GM21390 (cell line): ENCODE measurements around the gene LY9.

ENCODE experiments used
- ATAC-seq: cut with Tn5 transposase; IDR thresholded peaks from one replicate; pipeline ENCODE4 v1.9.1; 2021; ENCODE audit not compliant: unreplicated experiment

Gene LY9

DNA sequence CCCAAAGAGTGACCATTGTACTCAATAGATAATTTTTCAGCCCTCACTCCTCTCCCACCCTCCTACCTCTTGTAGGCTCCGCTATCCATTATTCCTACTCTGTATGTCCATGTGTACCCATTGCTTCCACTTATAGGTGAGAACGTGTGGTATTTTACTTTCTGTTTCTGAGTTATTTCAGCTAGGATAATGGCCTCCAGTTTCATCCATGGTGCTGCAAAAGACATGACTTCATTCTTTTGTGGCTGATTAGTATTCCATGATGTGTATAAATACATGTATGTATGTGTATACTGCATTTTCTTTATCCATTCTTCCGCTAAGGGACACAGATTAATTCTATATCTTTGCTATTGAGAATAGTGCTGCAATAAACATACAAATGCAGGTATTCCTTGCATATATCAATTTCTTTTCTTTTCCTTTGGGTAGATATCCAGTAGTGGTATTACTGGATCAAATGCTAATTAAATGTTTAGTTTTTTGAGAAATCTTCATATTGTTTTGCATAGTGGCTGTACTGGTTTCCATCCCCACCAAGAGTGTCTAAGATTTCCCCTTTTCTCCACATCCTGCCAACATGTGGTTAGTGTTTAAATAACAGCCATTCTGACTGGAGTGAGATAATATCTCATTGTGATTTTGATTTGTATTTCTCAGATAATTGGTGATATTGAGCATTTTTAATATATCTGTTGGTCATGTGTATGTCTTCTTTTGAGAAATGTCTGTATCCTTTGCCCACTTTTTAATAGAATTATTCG lies 4.9 kb downstream of the LY9 start:
- no peak for ATAC-seq

DNA sequence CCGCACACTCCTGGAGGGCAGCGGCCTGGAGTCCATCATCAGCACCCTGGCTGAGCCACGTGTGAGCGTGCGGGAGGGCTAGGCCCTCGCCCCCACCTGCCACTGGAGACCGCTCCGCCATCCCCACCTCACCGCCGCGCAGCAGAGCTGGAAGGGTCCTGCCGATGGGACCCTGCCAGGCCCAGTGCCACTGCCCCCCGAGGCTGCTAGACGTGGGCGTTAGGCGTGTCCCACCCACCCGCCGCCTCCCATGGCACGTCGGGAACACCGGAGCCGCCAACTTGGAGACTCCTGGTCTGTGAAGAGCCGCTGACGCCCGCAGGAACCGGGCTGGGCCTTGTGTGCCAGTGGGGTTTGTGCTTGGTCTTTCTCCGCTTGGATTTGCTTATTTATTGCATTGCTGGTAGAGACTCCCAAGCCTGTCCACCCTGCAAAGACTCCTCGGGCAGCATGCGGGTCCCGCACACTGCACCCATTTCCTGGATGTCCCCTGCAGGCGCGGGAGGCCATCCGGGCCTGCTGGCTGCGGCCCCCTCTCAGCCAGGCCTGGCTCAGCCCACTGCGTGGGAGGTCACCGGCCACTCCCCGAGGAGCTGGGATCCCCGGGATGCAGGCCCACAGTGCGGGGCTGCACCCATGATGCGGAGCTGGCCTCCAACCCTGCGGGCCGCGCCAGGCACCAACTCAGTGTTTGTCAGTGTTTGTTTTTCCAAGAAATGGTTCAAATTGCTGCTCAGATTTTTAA lies 6.0 kb downstream of the LY9 start:
- ATAC-seq: no peak

DNA sequence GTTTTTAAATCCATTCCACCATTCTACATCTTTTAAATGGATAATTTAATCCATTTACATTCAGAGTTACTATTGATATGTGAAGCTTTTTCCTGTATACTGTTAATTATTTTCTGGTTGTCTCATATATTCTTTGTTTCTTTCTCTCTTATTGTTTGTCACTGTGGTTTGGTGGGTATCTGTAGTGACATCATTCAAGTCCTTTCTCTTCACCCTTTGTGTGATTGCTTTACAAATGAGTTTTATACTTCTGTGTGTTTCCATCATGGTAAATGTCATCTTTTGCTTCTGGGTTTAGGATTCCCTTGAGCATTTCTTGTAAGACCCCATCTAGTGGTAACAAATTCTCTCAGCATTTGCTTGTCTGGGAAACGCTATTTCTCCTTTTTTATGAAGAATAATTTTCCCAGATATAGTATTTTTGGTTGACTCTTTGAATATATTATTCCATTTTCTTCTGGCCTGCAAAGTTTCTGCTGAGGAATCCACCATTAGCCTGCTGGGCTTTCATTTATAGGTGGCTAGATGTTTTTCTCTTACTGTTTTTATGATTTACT lies 10.2 kb downstream of the LY9 start:
- ATAC-seq: no peak

DNA sequence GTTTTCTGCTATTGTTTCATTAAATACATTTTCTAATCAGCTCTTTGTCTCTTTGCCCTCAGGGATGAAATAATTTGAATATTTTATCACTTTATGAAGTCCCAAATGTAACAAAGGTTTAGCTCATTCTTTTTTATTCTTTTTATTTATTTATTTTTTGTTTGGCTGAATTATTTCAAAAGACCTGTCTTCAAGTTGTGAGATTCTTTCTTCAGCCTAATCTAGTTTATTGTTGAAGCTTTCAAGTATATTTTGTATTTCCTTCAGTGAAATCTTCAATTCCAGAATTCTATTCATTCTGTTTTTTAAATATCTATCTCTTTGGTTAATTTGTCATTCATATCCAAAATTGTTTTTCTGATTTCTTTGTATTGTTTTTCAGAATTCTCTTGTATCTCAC lies 10.8 kb downstream of the LY9 start:
- no peak for ATAC-seq

DNA sequence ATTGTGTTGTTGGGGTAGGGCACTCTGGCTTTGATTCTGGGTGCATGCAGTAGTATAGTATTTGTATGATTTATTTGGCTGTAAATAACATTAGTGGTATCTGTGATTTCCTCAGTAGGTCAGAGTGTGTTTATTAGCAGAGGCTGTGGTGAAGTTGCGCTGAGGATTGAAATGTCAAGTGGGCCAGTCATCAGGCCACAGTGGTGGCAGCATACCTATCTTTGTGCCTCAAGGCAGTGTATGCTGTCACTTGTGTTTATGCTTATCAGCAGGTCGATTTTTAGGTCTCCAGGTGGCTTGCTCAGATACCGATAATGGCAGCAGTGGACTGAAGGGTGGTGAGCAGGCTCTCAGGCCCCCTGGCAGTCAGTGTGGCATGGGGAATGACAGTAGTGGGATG lies 11.3 kb downstream of the LY9 start:
- ATAC-seq: no peak

DNA sequence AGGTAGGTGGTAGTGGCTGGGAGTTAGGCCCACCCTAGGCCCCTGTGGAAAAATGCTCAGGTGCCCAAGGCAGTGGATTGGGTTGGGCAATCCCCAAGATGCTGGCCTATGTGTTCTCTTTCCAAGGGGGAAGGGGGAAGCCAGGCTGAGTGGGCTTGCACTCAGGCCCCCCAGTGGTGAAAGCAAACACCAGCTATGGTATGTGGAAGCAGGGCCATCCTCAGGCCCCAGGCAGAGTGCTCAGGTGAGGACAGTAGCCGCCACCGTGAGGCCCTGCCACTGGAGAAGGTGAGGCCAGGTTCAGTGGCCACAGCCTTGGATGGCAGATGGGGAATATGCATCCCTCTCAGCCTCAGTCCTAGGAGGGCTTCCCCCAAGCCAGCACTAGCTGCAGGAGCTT lies 11.8 kb downstream of the LY9 start:
- no peak for ATAC-seq

DNA sequence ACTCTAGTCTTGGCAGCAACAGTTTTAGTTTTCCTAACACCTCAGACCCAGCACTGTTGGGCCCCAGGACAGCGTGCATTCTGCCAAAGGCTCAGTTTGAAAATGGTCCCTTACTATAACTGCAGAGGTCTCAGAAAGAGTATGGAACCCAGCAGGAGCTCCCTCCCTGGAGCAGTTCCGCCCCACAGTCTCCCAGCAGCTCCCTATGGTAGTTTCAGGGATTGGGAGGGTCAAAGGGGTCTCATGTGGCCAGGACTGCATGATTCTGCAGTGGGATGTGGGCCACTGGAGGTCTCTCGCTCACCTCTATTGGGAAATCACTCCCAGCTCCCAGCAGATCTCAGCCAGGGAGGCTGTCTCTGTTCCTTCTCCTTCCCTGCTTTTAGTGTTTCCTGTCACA lies 12.3 kb downstream of the LY9 start:
- ATAC-seq: no peak

DNA sequence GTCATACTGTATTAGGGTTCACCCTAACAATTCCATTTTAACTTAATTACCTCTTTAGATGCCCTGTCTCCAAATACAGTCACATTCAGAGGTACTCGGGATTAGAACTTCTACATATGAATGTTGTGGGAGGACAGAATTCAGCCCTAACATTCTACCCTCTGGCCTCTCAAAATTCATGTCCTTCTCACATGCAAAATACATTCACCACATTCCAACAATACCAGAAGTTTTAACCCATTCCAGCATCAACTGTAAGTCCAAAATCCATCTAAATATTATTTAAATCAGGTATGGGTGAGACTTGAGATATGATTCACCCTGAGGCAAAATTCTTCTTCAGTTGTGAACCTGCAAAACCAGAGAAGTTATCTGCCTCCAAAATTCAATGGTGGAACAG lies 14.5 kb downstream of the LY9 start:
- ATAC-seq: no peak

DNA sequence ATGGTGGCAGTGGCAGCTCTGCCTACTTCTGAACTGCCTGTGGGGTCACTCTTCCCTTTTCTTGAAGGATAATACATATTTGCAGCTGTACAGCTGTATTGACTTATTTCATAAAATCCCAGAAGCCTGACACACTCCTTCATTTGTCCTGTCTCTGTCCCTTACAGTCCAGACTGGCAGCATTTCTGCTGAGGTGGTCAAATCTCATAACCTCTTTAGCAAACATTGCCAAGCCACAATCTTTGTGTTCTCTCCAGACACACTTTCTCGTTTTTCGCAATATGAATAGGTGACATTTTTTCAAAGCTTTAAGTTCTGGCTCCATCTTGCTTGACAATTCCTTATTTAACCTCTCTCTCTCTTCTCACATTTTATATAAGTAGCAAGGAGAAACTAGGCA lies 15.2 kb downstream of the LY9 start:
- ATAC-seq: no peak

DNA sequence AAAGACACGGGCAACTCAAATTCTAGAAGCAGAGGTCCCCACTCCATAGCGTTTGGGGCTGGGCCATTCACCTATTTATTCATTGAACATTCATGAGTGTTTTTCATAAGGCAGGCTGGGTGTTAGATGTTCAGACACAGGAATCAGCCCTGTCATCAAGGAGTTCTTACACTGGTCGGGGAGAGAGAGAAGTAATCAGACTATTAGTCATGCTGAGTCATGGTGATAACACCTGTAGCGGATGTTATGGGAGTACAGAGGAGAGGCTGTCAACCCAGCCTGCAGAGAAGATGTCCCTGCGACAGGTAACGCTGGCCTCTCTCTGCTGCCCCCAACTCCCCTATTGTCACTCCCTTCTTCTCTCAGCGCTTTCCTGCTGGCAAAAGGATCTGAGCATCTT lies 17.2 kb downstream of the LY9 start:
- no peak for ATAC-seq

DNA sequence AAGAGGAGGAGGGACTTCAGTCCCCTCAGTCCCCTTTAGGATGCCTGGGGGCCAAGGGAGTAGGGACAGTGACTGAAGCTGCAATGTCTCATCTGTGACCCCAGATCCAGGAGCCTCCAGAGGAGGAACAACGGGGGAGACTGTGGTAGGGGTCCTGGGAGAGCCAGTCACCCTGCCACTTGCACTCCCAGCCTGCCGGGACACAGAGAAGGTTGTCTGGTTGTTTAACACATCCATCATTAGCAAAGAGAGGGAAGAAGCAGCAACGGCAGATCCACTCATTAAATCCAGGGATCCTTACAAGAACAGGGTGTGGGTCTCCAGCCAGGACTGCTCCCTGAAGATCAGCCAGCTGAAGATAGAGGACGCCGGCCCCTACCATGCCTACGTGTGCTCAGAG lies 18.3 kb downstream of the LY9 start:
- ATAC-seq: no peak

DNA sequence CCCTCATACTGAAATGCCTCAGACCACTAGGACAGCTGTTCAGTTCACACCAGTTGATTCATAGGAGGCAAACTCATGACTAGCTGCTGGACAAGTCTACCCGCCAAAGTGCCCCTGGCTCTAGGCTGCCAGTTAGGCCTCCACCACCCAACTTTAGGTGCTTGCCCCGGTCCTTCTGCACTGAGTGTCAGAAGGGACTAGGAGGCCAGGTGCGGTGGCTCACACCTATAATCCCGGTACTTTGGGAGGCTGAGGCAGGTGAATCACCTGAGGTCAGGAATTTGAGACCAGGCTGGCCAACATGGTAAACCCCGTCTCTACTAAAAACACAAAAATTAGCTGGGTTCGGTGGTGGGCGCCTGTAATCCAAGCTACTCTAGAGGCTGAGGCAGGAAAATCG lies 18.9 kb downstream of the LY9 start:
- ATAC-seq: no peak

DNA sequence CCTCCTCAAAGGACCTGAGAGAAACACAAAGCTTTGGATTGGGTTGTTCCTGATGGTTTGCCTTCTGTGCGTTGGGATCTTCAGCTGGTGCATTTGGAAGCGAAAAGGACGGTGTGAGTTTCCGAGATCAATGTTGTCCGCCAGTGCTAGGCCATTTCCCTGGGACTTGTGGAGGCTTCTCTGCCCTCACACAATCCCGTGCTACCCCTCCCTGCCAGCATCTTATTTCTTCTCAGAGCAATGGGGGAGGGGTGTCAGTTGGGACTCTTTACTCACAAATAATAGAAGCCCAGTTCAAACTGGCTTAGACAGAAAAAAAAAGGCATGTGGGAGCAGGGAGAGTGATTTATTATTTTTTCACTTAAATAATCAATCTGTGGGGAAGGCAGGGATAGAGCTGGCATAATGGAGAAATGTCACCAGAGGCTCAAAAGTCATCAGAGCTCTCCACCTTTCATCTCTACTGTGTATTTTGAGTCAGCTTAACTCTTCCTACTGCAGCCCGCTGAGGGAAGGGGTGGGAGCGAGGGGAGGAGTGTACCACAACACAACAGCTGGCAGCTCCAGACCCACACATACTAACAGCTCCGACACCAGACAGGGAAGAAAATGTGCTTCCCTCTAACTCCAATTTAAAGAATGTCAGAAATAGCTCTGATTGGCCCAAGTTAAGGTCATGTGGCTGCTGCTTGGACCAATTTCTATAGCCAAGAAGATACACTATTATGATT lies 22.4 kb downstream of the LY9 start:
- ATAC-seq: no peak

DNA sequence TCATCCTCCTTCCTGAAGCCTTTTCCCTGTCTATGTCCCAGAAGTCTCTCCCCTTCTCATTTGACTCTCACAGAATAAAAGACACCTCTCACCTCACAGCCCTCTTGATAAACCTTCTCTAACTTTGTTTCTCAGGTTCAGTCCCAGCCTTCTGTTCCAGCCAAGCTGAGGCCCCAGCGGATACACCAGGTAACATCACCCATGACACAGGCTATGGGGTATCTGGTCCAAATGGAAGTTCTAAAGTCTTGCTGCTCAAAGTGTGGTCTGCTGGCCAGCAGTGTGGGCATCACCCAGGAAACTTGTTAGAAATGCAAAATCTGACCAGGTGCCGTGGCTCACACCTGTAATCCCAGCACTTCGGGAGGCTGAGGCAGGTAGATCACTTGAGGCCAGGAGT lies 23.2 kb downstream of the LY9 start:
- no peak for ATAC-seq

DNA sequence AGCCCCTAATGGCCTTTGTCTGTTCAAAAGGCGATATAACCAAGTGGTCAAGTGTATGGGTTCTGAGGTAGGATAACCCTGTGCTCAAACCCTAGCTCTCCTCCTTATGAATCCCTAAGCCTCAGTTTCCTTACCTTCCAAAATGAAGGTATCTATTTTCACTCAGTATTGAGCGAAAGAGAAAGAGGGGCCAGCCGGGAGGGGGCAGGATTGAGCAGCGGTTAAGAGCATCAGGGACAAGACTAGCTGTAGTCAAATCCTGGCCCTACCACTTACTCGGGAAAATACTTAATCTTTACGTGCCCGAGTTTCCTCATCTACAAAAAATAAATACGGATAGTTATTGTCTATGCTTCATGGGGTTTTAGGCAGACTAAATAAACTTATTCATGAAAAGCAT lies 25.7 kb downstream of the LY9 start:
- ATAC-seq: no peak

DNA sequence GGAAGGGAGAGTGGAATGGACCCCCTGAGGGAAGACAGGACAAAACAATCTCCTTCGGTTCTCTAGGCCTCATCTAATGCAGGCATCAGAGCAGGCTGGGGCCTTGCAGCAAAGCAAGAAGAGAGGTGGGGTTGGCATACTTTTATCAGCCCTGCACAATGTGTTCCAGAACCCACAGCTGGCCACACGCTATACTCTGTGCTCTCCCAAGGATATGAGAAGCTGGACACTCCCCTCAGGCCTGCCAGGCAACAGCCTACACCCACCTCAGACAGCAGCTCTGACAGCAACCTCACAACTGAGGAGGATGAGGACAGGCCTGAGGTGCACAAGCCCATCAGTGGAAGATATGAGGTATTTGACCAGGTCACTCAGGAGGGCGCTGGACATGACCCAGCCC lies 27.3 kb downstream of the LY9 start:
- ATAC-seq: no peak

DNA sequence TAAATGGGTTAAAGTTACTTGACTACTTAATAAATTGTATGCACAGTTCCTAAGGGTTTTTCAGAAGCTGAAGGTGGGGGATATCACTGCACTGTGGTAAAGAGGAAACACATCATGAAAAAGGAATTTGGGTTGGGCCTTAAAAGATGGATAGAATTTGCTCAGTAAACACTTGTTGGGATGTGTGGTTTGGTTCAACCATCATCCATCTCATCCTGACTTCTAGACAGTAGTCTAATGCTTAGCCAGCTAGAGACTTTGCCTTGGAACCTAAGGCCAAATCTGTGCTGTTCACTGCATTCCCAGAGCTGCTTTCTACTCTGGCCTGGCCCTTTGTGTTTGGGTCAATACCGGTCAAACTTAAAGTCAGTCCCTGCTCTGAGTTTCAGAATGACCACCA lies 30.6 kb downstream of the LY9 start:
- no peak for ATAC-seq

DNA sequence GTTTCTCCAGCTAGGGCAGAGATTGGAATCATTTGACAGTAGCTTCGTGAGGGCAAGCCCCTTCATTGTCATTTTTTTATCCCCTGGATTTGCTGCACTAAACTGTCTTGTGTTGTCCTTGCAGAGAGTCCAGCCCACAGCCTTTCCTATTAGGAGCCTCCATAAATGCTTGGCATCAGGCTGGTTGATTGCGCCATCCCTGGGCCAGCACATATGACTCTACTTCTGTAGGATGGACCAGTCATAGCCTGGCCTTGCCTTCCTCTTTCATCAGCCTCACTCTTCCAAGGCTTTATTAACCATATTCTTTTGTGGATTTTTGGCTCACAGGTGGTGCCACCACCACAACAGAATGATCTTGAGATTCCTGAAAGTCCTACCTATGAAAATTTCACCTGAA lies 31.4 kb downstream of the LY9 start:
- no peak for ATAC-seq

DNA sequence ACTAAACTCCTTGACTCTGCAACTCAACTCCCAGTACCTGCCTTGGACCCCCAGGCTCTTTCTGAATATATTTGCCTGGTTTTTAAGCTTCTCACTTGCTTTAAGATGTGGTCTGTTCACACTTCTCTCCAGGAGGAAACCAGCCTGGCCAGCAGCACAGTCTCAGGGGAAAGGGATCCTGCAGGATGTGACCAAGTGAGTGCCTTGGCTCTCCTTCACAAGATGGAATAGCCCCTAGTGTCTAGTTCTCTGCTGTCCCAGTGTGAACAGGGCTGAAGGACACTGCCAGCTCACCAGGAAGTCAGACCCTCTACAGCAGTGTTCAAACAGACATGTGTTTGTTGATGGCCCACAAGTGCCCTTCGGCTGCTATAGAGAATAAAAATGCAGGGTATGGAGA lies 33.8 kb downstream of the LY9 start:
- no peak for ATAC-seq

DNA sequence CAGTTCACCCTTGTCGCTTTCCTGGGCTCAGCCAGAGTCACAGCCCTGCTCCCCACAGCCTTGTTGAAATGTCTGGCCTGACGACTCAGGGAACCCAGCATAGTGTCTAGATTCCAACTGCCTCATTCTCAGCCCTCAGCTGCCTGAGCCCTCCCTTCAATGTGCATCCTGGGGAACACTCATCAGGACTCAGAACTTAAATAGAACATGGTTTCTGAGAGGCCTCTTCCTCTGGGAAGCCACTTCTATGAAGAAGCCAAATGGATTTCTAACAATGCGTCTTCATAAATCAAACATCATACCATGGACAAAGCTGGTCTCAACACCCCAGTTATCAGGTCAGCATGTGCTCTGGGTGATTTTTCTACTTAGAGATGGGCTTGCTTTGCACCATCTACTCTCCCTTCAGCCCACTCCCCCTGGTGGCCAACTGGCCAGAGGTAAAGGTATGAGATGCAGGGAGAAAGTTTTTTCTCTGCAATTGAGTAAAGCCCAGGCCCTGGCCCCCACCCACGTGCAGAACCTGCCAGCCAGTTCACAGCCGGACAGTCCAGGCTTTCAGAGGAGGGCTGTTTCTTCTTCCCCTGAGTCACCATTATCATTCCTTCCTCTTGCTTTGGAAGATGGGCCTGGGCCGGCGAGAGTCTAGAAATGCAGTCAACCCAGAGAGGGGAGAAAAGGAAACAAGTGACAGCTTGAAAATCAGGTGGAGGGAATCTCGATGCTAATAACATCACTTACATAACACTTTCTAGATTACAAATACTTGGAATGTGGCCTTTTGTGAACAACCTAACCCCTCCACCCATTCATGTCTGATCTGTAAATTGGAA lies 34.6 kb downstream of the LY9 start:
- ATAC-seq: no peak
